MG63 (cell line): ENCODE data around the gene PIK3R2. TPM values are rescaled to one million over a fixed set of nuclear protein-coding genes. Genes with fewer than 3 reads are reported as not detected.

Experiments
- DNase-seq: peaks from one replicate; pipeline ENCODE4 v3.0.0-alpha.2; 2020
- H3K27me3 ChIP-seq: fragments of 250-450 bp; sonication (Bioruptor Pico); 2 replicates; pipeline ENCODE4 v1.5.1; 2020; ENCODE audit warnings: mild to moderate bottlenecking, moderate library complexity
- H3K36me3 ChIP-seq: fragments of 250-450 bp; sonication (Bioruptor Pico); 2 replicates; pipeline ENCODE4 v1.5.1; 2020; ENCODE audit warnings: mild to moderate bottlenecking, moderate library complexity
- H3K4me3 ChIP-seq: fragments of 250-450 bp; sonication (Bioruptor Pico); 2 replicates; pipeline ENCODE4 v1.5.1; 2020; ENCODE audit warnings: mild to moderate bottlenecking, moderate library complexity
- H3K9me3 ChIP-seq: fragments of 250-450 bp; sonication (Bioruptor Pico); 2 replicates; pipeline ENCODE4 v1.5.1; 2020; ENCODE audit warnings: mild to moderate bottlenecking, moderate library complexity
- total RNA-seq: library from RNA; depleted of rRNA; stranded (reverse); fragments of >200 nt; shearing (Covaris generic); gene quantifications from 2 replicates; pipeline ENCODE4 v1.2.3, GENCODE V29; 2014; ENCODE audit warnings: low replicate concordance

The PIK3R2 gene
- total RNA-seq, 1 experiment from 2014 or later: 4.2 TPM

GRCh38 chr19:18160493-18160970 lies 7.6 kb downstream of the PIK3R2 start:
- Histone ChIP-seq H3K4me3 (peak overlapping the region; percentile 21), H3K36me3 (peaks cover 48% of the 10 kb centered on the region), H3K27me3 (no peaks in the 10 kb centered on the region)

DNA sequence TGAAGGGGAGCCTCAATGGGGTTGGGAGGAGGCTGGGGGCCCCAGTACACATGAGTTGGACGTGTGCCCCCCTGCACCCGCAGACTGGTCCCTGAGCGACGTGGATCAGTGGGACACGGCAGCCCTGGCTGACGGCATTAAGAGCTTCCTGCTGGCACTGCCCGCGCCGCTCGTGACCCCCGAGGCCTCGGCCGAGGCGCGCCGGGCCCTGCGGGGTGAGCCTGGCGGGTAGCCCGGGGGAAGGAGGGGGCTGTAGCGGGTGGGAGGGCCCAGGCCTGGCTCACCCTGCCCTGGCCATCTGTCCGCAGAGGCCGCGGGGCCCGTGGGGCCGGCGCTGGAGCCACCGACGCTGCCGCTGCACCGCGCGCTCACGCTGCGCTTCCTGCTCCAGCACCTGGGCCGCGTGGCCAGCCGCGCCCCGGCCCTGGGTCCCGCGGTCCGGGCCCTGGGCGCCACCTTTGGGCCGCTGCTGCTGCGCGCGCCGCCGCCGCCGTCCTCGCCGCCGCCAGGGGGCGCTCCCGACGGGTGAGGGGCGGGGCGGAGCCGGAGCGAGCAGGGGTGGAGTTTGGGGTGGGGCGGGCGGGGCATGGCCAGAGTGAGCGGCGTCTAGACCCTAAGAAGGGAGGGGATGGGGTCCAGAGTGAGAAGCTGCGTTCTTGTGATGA lies 8.1 kb downstream of the PIK3R2 start:
- Histone ChIP-seq H3K36me3 (peaks cover 52% of the 10 kb centered on the region), H3K4me3 (peak overlapping the region; percentile 21), H3K27me3 (no peaks in the 10 kb centered on the region), H3K9me3 (no peaks in the 10 kb centered on the region)
- DNase-seq: peak; percentile 59

More at GRCh38 chr19:18160493-18160970, 7.6 kb downstream of the PIK3R2 start:
- no peaks in the 10 kb centered on the region for H3K9me3 ChIP-seq
- DNase-seq: peak; percentile 12

DNA sequence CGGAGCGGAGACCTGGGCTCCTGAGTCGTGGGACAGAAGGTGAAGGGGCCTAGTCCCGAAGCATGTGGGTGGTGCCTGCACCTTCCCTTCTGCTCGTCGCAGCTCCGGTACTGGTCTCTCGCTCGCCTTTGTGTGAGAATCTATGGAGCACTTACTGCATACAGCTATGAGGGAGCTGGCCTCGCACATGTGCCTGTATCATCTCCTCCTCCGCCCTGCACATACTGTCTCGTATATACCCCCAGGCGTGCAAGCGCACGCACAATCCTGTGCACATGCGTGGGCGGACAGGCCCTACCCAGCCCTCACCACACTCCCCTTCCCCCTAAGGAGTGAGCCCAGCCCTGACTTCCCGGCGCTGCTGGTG lies 8.7 kb downstream of the PIK3R2 start:
- DNase-seq: no peak
- H3K36me3 ChIP-seq: peaks cover 52% of the 10 kb centered on the region
- H3K9me3 ChIP-seq: no peaks in the 10 kb centered on the region
- no peaks in the 10 kb centered on the region for H3K27me3 ChIP-seq
- no peak overlapping the region for H3K4me3 ChIP-seq

- no peak for DNase-seq
- peaks cover 62% of the 10 kb centered on the region for H3K36me3 ChIP-seq
- no peaks in the 10 kb centered on the region for H3K27me3 ChIP-seq
- no peak overlapping the region for H3K4me3 ChIP-seq
- no peaks in the 10 kb centered on the region for H3K9me3 ChIP-seq
Measured at GRCh38 chr19:18164072-18164471, 11.1 kb downstream of the PIK3R2 start.

- Histone ChIP-seq H3K4me3 (no peak overlapping the region), H3K36me3 (peaks cover 64% of the 10 kb centered on the region), H3K27me3 (no peaks in the 10 kb centered on the region), H3K9me3 (no peaks in the 10 kb centered on the region)
- DNase-seq: no peak
Measured at GRCh38 chr19:18165794-18166544, 13.0 kb downstream of the PIK3R2 start.

- no peak for DNase-seq
- peaks cover 59% of the 10 kb centered on the region for H3K36me3 ChIP-seq
- no peak overlapping the region for H3K4me3 ChIP-seq
- no peaks in the 10 kb centered on the region for H3K27me3 ChIP-seq
- H3K9me3 ChIP-seq: no peaks in the 10 kb centered on the region
Measured at GRCh38 chr19:18167011-18167410, 14.0 kb downstream of the PIK3R2 start.

DNA sequence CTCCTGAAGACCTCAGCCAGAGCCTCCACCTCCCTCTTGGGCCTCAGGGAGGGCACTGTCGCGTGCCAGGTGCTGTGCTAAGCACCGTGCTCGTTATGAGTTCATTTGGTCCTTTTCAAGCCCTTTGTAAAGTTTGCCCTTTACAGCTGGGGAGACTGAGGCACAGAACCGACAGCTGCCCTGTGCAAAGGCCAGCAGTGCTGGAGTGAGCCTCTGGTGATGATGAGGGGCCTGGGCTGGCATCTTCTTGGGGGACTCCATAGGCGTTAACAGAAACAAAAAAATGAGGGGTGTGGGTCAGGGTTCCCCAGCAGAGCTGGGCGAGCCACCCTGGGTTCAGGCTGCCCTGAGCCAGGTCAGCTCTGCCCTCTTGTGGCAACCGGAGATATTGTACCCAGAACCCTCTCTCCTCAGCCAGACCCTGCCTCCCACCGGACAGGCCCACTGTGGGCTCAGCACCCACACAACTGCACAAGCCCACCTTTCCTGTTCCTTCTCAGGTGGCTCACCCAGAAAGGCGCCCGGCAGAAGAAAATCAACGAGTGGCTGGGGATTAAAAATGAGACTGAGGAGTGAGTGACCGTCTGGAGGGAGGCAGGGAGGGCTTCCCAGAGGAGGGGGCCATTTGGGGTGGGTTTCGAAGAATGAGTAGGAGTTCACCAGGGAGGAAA lies 15.1 kb downstream of the PIK3R2 start:
- Histone ChIP-seq H3K36me3 (peaks cover 48% of the 10 kb centered on the region), H3K27me3 (no peaks in the 10 kb centered on the region), H3K4me3 (no peak overlapping the region), H3K9me3 (no peaks in the 10 kb centered on the region)
- DNase-seq: peak; percentile 33

- Histone ChIP-seq H3K4me3 (no peak overlapping the region), H3K9me3 (no peaks in the 10 kb centered on the region), H3K27me3 (no peaks in the 10 kb centered on the region), H3K36me3 (peaks cover 40% of the 10 kb centered on the region)
- DNase-seq: no peak
Measured at GRCh38 chr19:18168673-18169381, 15.9 kb downstream of the PIK3R2 start.

DNA sequence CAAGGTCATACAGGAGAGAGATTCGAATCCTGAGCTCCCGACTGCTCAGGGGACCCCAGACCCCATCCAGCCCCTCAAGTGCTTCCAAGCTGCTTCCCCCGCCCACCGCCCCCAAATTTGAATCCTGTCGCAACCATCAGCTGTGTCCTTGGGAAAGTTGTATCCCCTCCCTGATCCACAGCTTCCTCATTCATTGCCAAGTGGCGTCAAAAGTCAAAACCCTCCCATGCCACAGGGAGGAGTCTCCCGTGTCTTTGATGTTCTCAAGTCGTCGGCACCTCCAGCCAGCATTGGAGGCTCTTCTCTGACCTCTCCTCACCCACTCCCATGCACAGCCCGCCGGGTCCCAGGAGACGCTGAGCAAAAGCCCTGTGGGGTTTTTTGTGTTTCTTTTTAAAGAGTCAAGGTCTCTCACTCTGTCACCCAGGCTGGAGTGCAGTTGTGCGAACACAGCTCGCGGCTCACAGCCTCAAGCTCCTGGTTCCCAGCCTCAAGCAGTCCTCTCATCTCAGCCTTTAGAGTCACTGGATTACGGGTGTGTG lies 17.8 kb downstream of the PIK3R2 start:
- Histone ChIP-seq H3K27me3 (no peaks in the 10 kb centered on the region), H3K4me3 (no peak overlapping the region), H3K36me3 (peaks cover 26% of the 10 kb centered on the region), H3K9me3 (no peaks in the 10 kb centered on the region)
- no peak for DNase-seq

- H3K9me3 ChIP-seq: no peaks in the 10 kb centered on the region
- H3K4me3 ChIP-seq: no peak overlapping the region
- H3K27me3 ChIP-seq: no peaks in the 10 kb centered on the region
- no peak for DNase-seq
- peaks cover 20% of the 10 kb centered on the region for H3K36me3 ChIP-seq
Measured at GRCh38 chr19:18171605-18172327, 18.8 kb downstream of the PIK3R2 start.

- Histone ChIP-seq H3K36me3 (peaks cover 17% of the 10 kb centered on the region), H3K27me3 (no peaks in the 10 kb centered on the region), H3K9me3 (no peaks in the 10 kb centered on the region), H3K4me3 (no peak overlapping the region)
- no peak for DNase-seq
Measured at GRCh38 chr19:18172331-18173053, 19.5 kb downstream of the PIK3R2 start.

DNA sequence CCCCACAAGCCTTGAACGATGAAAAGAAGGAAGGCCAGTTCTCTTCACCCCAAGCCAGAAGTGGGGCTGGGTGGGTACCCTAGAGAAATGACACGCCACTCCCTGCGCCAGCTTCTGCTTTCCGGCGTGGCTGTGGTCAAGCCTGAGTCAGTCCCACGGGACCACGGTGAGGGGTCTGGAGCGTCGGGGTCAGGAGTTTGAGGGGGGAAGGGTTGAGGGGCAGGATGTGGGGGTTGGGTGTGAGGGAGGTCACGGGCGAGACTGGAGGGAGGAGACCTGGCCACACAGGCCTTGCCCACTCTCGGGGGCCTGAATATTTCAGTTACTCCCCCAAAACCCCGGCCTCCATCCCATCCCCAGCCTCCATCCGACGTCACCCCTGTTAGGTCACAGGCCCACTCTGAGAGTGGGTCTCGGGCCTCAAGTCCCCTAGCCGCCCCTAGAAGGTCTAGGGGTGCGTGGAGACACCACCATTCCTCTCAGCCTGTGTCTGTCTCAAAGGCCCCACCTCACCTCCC lies 20.1 kb downstream of the PIK3R2 start:
- H3K36me3 ChIP-seq: peaks cover 13% of the 10 kb centered on the region
- no peak for DNase-seq
- no peaks in the 10 kb centered on the region for H3K27me3 ChIP-seq
- peak overlapping the region; percentile 56 for H3K4me3 ChIP-seq
- H3K9me3 ChIP-seq: no peaks in the 10 kb centered on the region

DNA sequence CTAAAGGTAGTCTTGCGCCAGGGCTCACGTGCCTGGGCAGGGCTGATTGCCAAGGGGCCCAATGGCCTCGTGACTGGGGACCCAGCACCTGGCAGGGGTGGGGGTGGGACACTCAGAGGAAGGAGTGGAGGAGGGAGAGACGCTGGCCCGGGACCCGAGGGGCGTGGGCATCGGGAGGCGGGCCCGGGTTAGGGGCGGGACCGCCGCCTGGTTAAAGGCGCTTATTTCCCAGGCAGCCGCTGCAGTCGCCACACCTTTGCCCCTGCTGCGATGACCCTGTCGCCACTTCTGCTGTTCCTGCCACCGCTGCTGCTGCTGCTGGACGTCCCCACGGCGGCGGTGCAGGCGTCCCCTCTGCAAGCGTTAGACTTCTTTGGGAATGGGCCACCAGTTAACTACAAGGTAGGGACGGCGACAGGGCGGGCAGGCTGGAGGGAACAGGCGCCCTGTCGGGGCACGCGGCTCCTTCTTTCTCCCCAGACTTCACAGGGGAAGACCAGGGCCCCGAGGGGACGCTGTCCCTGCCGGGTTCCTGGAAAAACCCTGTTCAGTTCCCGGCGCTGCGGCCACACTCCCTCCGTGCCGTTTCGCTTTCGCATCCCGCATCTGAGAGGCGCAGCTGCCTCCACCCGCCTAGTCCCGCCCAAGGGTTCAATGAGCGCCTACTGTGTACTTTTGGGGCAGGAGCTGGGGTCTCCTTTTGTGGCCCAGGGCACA lies 20.8 kb downstream of the PIK3R2 start, which contains the start of gene IFI30:
IFI30 (plus strand) TSS at position 242 of the 717 bp plus-strand sequence; CDS start at position 271, 29 bp downstream.
- Histone ChIP-seq H3K36me3 (peaks cover 7% of the 10 kb centered on the region), H3K9me3 (no peaks in the 10 kb centered on the region), H3K4me3 (peak within 1 kb of the TSS; percentile 56), H3K27me3 (no peaks in the 10 kb centered on the region)
- DNase-seq: peak; percentile 49

- DNase-seq: no peak
- Histone ChIP-seq H3K9me3 (no peaks in the 10 kb centered on the region), H3K4me3 (no peak overlapping the region), H3K27me3 (no peaks in the 10 kb centered on the region), H3K36me3 (no peaks in the 10 kb centered on the region)
Measured at GRCh38 chr19:18174983-18175382, 22.0 kb downstream of the PIK3R2 start.
